ENCODE data around the gene SUN1.

DNA sequence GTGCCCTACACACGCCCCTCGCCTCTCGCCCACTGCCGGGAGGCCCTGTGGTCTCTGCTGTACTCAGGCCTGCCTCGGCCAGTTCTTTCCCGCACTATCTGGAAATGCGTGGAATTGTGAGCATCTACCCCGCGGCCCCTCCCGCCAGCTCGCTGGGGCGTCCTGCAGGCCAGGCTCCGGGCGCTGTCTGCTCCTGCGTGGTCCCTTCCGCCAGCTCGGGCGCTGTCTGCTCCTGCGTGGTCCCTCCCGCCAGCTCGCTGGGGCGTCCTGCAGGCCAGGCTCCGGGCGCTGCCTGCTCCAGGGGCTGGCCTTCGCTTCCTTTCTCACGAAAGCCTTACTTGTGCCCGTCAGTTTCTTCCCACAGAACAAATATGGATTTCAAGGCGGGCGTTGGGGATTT is 59.0 kb downstream of the SUN1 start:
- TF ChIP-seq, protein P1, sequence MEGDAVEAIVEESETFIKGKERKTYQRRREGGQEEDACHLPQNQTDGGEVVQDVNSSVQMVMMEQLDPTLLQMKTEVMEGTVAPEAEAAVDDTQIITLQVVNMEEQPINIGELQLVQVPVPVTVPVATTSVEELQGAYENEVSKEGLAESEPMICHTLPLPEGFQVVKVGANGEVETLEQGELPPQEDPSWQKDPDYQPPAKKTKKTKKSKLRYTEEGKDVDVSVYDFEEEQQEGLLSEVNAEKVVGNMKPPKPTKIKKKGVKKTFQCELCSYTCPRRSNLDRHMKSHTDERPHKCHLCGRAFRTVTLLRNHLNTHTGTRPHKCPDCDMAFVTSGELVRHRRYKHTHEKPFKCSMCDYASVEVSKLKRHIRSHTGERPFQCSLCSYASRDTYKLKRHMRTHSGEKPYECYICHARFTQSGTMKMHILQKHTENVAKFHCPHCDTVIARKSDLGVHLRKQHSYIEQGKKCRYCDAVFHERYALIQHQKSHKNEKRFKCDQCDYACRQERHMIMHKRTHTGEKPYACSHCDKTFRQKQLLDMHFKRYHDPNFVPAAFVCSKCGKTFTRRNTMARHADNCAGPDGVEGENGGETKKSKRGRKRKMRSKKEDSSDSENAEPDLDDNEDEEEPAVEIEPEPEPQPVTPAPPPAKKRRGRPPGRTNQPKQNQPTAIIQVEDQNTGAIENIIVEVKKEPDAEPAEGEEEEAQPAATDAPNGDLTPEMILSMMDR (conservative IDR thresholded peaks at IDR 0.05 in 1 of 2, IDR thresholded peaks at IDR 0.05 in 1 of 2; ENCODE audit: low read depth in 1 of 2, low read length in 2 of 2): no peak
- TF ChIP-seq EZH2 (IDR thresholded peaks at IDR 0.05; ENCODE audit: low read length, missing control alignments): no peak

Data from fibroblast of lung (primary cell).